Activated CD4-positive, alpha-beta T cell treated with anti-CD3 and anti-CD28 coated beads, Interleukin-2, Interleukin-6, amounts not matched to agents 100 ng/mL and 50 ng/mL, durations not matched to agents 16 hours and 8 hours (primary cell): ENCODE measurements around the gene MTF1.

Source experiments
- DNase-seq: peaks from one replicate; pipeline ENCODE4 v3.0.0-alpha.2; 2020

MTF1 gene

GRCh38 chr1:37867784-37868183, 8.4 kb upstream of the MTF1 start:
- no peak for DNase-seq

GRCh38 chr1:37866491-37866890, 7.1 kb upstream of the MTF1 start:
- DNase-seq = no peak

- DNase-seq = peak; percentile 67
These were observed 6.1 kb upstream of the MTF1 start for GRCh38 chr1:37865348-37866120.

- DNase-seq = peak; percentile 66
These were observed 2.9 kb upstream of the MTF1 start for GRCh38 chr1:37862330-37862729.

- no peak for DNase-seq
These were observed 1.8 kb upstream of the MTF1 start for GRCh38 chr1:37861151-37861550.

- no peak for DNase-seq
These were observed 914 bp upstream of the MTF1 start for GRCh38 chr1:37860346-37860666.

GRCh38 chr1:37858931-37859506, 373 bp downstream of the MTF1 start:
- peak; percentile 11 for DNase-seq

GRCh38 chr1:37854406-37854805, 5.0 kb downstream of the MTF1 start:
- DNase-seq = peak; percentile 8

GRCh38 chr1:37853157-37853556, 6.2 kb downstream of the MTF1 start:
- no peak for DNase-seq

GRCh38 chr1:37851782-37852210, 7.6 kb downstream of the MTF1 start:
- DNase-seq = peak; percentile 17

GRCh38 chr1:37851262-37851661, 8.1 kb downstream of the MTF1 start:
- no peak for DNase-seq

GRCh38 chr1:37850352-37850955, 8.9 kb downstream of the MTF1 start:
- DNase-seq = no peak

- no peak for DNase-seq
These were observed 9.9 kb downstream of the MTF1 start for GRCh38 chr1:37849480-37849879.

- DNase-seq = no peak
These were observed 12.6 kb downstream of the MTF1 start for GRCh38 chr1:37846647-37847339.

GRCh38 chr1:37845786-37846185, 13.6 kb downstream of the MTF1 start:
- DNase-seq = no peak

GRCh38 chr1:37845049-37845646, 14.2 kb downstream of the MTF1 start:
- DNase-seq = no peak

GRCh38 chr1:37844536-37844935, 14.9 kb downstream of the MTF1 start:
- DNase-seq = no peak

GRCh38 chr1:37841652-37842051, 17.7 kb downstream of the MTF1 start:
- no peak for DNase-seq

GRCh38 chr1:37840711-37841110, 18.7 kb downstream of the MTF1 start:
- no peak for DNase-seq

- no peak for DNase-seq
These were observed 19.7 kb downstream of the MTF1 start for GRCh38 chr1:37839676-37840075.

- DNase-seq = no peak
These were observed 22.6 kb downstream of the MTF1 start for GRCh38 chr1:37836788-37837187.

GRCh38 chr1:37831809-37832208, 27.6 kb downstream of the MTF1 start:
- DNase-seq = no peak

GRCh38 chr1:37831109-37831508, 28.3 kb downstream of the MTF1 start:
- DNase-seq = no peak
